Measurements from ENCODE around the gene GPD2. TPM values are rescaled to one million over a fixed set of nuclear protein-coding genes. Genes with fewer than 3 reads are reported as not detected.
A peak's percentile ranks its signal among the peaks of the same experiment; 100 is the strongest.

The GPD2 gene
- total and polyA plus RNA-seq, 10 of the 15 experiments (the other 5 are each of a cell fraction or from before 2014, with no cell fraction given): 10.0 to 73.5 (median 43.4) TPM

DNA sequence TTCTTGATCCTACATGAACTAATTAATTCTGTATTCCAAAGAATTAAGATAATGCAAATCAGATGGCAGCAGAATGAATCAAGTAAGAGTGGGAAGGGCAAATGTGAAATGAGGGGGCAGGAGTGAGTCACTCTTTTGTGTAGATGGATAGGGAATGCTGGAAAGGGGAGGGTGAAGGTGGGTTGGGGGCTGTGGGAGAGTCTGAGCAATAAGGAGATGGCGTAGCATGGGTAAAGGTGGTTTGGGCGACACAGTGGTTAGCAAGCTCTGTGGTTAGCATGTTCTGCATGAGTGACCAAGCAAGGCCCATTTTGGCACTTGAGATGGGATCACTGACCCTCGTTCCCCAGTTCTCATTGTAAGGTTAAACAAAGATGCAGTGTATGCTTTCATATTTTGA lies 20.4 kb downstream of the GPD2 start (continued):
- TF ChIP-seq, protein P1, sequence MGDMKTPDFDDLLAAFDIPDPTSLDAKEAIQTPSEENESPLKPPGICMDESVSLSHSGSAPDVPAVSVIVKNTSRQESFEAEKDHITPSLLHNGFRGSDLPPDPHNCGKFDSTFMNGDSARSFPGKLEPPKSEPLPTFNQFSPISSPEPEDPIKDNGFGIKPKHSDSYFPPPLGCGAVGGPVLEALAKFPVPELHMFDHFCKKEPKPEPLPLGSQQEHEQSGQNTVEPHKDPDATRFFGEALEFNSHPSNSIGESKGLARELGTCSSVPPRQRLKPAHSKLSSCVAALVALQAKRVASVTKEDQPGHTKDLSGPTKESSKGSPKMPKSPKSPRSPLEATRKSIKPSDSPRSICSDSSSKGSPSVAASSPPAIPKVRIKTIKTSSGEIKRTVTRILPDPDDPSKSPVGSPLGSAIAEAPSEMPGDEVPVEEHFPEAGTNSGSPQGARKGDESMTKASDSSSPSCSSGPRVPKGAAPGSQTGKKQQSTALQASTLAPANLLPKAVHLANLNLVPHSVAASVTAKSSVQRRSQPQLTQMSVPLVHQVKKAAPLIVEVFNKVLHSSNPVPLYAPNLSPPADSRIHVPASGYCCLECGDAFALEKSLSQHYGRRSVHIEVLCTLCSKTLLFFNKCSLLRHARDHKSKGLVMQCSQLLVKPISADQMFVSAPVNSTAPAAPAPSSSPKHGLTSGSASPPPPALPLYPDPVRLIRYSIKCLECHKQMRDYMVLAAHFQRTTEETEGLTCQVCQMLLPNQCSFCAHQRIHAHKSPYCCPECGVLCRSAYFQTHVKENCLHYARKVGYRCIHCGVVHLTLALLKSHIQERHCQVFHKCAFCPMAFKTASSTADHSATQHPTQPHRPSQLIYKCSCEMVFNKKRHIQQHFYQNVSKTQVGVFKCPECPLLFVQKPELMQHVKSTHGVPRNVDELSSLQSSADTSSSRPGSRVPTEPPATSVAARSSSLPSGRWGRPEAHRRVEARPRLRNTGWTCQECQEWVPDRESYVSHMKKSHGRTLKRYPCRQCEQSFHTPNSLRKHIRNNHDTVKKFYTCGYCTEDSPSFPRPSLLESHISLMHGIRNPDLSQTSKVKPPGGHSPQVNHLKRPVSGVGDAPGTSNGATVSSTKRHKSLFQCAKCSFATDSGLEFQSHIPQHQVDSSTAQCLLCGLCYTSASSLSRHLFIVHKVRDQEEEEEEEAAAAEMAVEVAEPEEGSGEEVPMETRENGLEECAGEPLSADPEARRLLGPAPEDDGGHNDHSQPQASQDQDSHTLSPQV (IDR thresholded peaks at IDR 0.05): no peak
- TF ChIP-seq TAF1 (IDR thresholded peaks at IDR 0.05; ENCODE audit: borderline replicate concordance, low read depth, low read length): no peak
- TF ChIP-seq HDAC6 (IDR thresholded peaks at IDR 0.05; ENCODE audit: unreplicated experiment): no peak
- TF ChIP-seq NR2F1 (conservative IDR thresholded peaks at IDR 0.05): peak; percentile 88
- TF ChIP-seq, protein P2, sequence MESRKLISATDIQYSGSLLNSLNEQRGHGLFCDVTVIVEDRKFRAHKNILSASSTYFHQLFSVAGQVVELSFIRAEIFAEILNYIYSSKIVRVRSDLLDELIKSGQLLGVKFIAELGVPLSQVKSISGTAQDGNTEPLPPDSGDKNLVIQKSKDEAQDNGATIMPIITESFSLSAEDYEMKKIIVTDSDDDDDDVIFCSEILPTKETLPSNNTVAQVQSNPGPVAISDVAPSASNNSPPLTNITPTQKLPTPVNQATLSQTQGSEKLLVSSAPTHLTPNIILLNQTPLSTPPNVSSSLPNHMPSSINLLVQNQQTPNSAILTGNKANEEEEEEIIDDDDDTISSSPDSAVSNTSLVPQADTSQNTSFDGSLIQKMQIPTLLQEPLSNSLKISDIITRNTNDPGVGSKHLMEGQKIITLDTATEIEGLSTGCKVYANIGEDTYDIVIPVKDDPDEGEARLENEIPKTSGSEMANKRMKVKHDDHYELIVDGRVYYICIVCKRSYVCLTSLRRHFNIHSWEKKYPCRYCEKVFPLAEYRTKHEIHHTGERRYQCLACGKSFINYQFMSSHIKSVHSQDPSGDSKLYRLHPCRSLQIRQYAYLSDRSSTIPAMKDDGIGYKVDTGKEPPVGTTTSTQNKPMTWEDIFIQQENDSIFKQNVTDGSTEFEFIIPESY (IDR thresholded peaks at IDR 0.05): no peak
- no peak for TF ChIP-seq ZSCAN29 (IDR thresholded peaks at IDR 0.05)
- peak; percentile 87 for TF ChIP-seq CBFB (IDR thresholded peaks at IDR 0.05; ENCODE audit: low read depth)
- TF ChIP-seq, protein P3, sequence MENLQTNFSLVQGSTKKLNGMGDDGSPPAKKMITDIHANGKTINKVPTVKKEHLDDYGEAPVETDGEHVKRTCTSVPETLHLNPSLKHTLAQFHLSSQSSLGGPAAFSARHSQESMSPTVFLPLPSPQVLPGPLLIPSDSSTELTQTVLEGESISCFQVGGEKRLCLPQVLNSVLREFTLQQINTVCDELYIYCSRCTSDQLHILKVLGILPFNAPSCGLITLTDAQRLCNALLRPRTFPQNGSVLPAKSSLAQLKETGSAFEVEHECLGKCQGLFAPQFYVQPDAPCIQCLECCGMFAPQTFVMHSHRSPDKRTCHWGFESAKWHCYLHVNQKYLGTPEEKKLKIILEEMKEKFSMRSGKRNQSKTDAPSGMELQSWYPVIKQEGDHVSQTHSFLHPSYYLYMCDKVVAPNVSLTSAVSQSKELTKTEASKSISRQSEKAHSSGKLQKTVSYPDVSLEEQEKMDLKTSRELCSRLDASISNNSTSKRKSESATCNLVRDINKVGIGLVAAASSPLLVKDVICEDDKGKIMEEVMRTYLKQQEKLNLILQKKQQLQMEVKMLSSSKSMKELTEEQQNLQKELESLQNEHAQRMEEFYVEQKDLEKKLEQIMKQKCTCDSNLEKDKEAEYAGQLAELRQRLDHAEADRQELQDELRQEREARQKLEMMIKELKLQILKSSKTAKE (IDR thresholded peaks at IDR 0.05; ENCODE audit: low read depth, poor library complexity, severe bottlenecking): no peak
- TF ChIP-seq NFYB (IDR thresholded peaks at IDR 0.05; ENCODE audit: insufficient read depth, low read depth, low read length): no peak
- TF ChIP-seq, protein P4, sequence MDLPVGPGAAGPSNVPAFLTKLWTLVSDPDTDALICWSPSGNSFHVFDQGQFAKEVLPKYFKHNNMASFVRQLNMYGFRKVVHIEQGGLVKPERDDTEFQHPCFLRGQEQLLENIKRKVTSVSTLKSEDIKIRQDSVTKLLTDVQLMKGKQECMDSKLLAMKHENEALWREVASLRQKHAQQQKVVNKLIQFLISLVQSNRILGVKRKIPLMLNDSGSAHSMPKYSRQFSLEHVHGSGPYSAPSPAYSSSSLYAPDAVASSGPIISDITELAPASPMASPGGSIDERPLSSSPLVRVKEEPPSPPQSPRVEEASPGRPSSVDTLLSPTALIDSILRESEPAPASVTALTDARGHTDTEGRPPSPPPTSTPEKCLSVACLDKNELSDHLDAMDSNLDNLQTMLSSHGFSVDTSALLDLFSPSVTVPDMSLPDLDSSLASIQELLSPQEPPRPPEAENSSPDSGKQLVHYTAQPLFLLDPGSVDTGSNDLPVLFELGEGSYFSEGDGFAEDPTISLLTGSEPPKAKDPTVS (IDR thresholded peaks at IDR 0.05; ENCODE audit: low read depth, low read length): no peak

All from GM12878 (cell line).